ENCODE results near the gene PRKN. TPM values are rescaled to one million over a fixed set of nuclear protein-coding genes. Genes with fewer than 3 reads are reported as not detected.

Gene PRKN
- total RNA-seq, 4 donors from 2014 or later, result 5.2 to 121 (median 6.9) TPM

GRCh38 chr6:161622779-161623178 is 1104.8 kb downstream of the PRKN start:
- TF ChIP-seq CTCF (IDR thresholded peaks at IDR 0.05) (no peak), POLR2A (IDR thresholded peaks at IDR 0.05) (no peak)
- no peak overlapping the region for H3K27ac ChIP-seq
- no peak overlapping the region for H3K4me3 ChIP-seq (replicated peaks in 1 of 3)
- no peaks in the 10 kb centered on the region for H3K27me3 ChIP-seq
- no peaks in the 10 kb centered on the region for H3K4me1 ChIP-seq
- intact Hi-C loops (cut with DNase I), result no loop called here
- no peaks in the 10 kb centered on the region for H3K36me3 ChIP-seq
- no peak for DNase-seq
- WGBS, 2 donors, result 82 to 85% methylated on average over 3 of the region's 3 CpGs
- H3K9me3 ChIP-seq, result no peaks in the 10 kb centered on the region

GRCh38 chr6:161618831-161619454 is 1108.6 kb downstream of the PRKN start:
- WGBS, 2 donors, result 62 to 68% methylated on average over 8 of the region's 8 CpGs
- peak in 1 of 2 donors; percentile 21 for DNase-seq
- Histone ChIP-seq H3K27me3 (no peaks in the 10 kb centered on the region), H3K4me3 (replicated peaks in 1 of 3) (no peak overlapping the region), H3K36me3 (no peaks in the 10 kb centered on the region), H3K9me3 (no peaks in the 10 kb centered on the region), H3K4me1 (no peaks in the 10 kb centered on the region), H3K27ac (no peak overlapping the region)
- TF ChIP-seq POLR2A (IDR thresholded peaks at IDR 0.05) (no peak), CTCF (IDR thresholded peaks at IDR 0.05) (peak in 2 of 6 experiments; percentile 11 to 20)
- intact Hi-C loops (cut with DNase I), result no loop called here

- H3K27ac ChIP-seq, result no peak overlapping the region
- intact Hi-C loops (cut with DNase I), result no loop called here
- no peaks in the 10 kb centered on the region for H3K9me3 ChIP-seq
- 89 to 92% methylated on average over 2 of the region's 2 CpGs for WGBS, 2 donors
- H3K27me3 ChIP-seq, result no peaks in the 10 kb centered on the region
- no peaks in the 10 kb centered on the region for H3K4me1 ChIP-seq
- TF ChIP-seq CTCF (IDR thresholded peaks at IDR 0.05) (no peak), POLR2A (IDR thresholded peaks at IDR 0.05) (no peak)
- H3K36me3 ChIP-seq, result no peaks in the 10 kb centered on the region
- no peak for DNase-seq
- no peak overlapping the region for H3K4me3 ChIP-seq (replicated peaks in 1 of 3)
Measured at GRCh38 chr6:161613711-161614110, 1113.9 kb downstream of the PRKN start.

- WGBS, 2 donors, result 96 to 100% methylated on average over 3 of the region's 3 CpGs
- Histone ChIP-seq H3K4me3 (replicated peaks in 1 of 3) (no peak overlapping the region), H3K9me3 (no peaks in the 10 kb centered on the region), H3K4me1 (no peaks in the 10 kb centered on the region), H3K27ac (no peak overlapping the region), H3K27me3 (no peaks in the 10 kb centered on the region), H3K36me3 (no peaks in the 10 kb centered on the region)
- no peak for DNase-seq
- no peak for TF ChIP-seq POLR2A (IDR thresholded peaks at IDR 0.05)
- TF ChIP-seq CTCF (IDR thresholded peaks at IDR 0.05), result no peak
- intact Hi-C loops (cut with DNase I), result no loop called here
Measured at GRCh38 chr6:161608771-161609170, 1118.8 kb downstream of the PRKN start.

- Histone ChIP-seq H3K27me3 (no peaks in the 10 kb centered on the region), H3K4me1 (no peaks in the 10 kb centered on the region), H3K9me3 (no peaks in the 10 kb centered on the region), H3K36me3 (no peaks in the 10 kb centered on the region), H3K27ac (no peak overlapping the region), H3K4me3 (replicated peaks in 1 of 3) (no peak overlapping the region)
- TF ChIP-seq CTCF (IDR thresholded peaks at IDR 0.05) (no peak), POLR2A (IDR thresholded peaks at IDR 0.05) (no peak)
- intact Hi-C loops (cut with DNase I), result no loop called here
- no peak for DNase-seq
- 89 to 91% methylated on average over 6 of the region's 6 CpGs for WGBS, 2 donors
Measured at GRCh38 chr6:161607696-161608297, 1119.8 kb downstream of the PRKN start.

Data from thyroid gland (tissue), 4 donors.